SKM-1 (cell line): ENCODE results near the gene PHOX2A.

Experiments
- DNase-seq: peaks from one replicate; lab custom pipeline; 2025; ENCODE audit not compliant: unreplicated experiment; lab: John Stamatoyannopoulos, UW

Gene PHOX2A

GRCh38 chr11:72234920-72235319, 9.1 kb downstream of the PHOX2A start:
- DNase-seq = no peak

- no peak for DNase-seq
These were observed 9.5 kb downstream of the PHOX2A start for GRCh38 chr11:72234514-72234830.

- no peak for DNase-seq
These were observed 10.0 kb downstream of the PHOX2A start for GRCh38 chr11:72233773-72234513.

- no peak for DNase-seq
These were observed 10.8 kb downstream of the PHOX2A start for GRCh38 chr11:72233056-72233772.

GRCh38 chr11:72232260-72233055, 11.5 kb downstream of the PHOX2A start:
- DNase-seq = no peak

- DNase-seq = no peak
These were observed 12.3 kb downstream of the PHOX2A start for GRCh38 chr11:72231396-72232259.

GRCh38 chr11:72230764-72231365, 13.1 kb downstream of the PHOX2A start:
- no peak for DNase-seq

GRCh38 chr11:72229925-72230763, 13.8 kb downstream of the PHOX2A start:
- no peak for DNase-seq

GRCh38 chr11:72229336-72229924, 14.5 kb downstream of the PHOX2A start:
- no peak for DNase-seq

GRCh38 chr11:72228844-72229231, 15.1 kb downstream of the PHOX2A start:
- no peak for DNase-seq

- no peak for DNase-seq
These were observed 15.6 kb downstream of the PHOX2A start for GRCh38 chr11:72228229-72228843.

GRCh38 chr11:72227316-72228228, 16.4 kb downstream of the PHOX2A start:
- no peak for DNase-seq

- DNase-seq = no peak
These were observed 17.3 kb downstream of the PHOX2A start for GRCh38 chr11:72226701-72227100.

GRCh38 chr11:72225411-72225951, 18.5 kb downstream of the PHOX2A start:
- no peak for DNase-seq

- peak; percentile 4 for DNase-seq
These were observed 19.2 kb downstream of the PHOX2A start, which contains the start of gene INPPL1 for GRCh38 chr11:72224564-72225410. Gene INPPL1, plus strand, starts transcription at chr11:72224767. Its CDS starts 218 bp downstream, at chr11:72224985.
